Upper lobe of left lung (tissue), 4 donors: ENCODE measurements around the gene FOXE3.

ENCODE experiments used
- CTCF ChIP-seq, 6 experiments: fragments of 450-650 bp in 4 of 6; fragments of 200-600 bp in 2 of 6; sonication (generic) in 2 of 6; IDR thresholded peaks; one replicate each; pipeline ENCODE4 v1.5.1; 2016 to 2019; ENCODE audit warnings: antibody characterized with exemption in 6 of 6
- POLR2AphosphoS5 ChIP-seq, 2 donors: sonication (generic); formaldehyde crosslinking; IDR thresholded peaks; one replicate each; pipeline ENCODE4 v1.5.1; 2017; ENCODE audit warnings: antibody characterized with exemption in 2 of 2

GRCh38 chr1:47374501-47374900 is 41.6 kb upstream of the FOXE3 start:
- no peak for TF ChIP-seq CTCF (IDR thresholded peaks at IDR 0.05)
- TF ChIP-seq POLR2AphosphoS5 (IDR thresholded peaks at IDR 0.05) = no peak
